HL-60 (cell line): ENCODE data around the gene SMIM12.
A peak's percentile ranks its signal among the peaks of the same experiment; 100 is the strongest.

Experiments
- DNase-seq, 2 experiments: peaks; one replicate each; pipeline ENCODE4 v3.0.0-alpha.2; 2010 to 2020; ENCODE audit warnings: low read depth in 1 of 2, low spot score in 1 of 2
- H3K27ac ChIP-seq: fragments of 250-450 bp; sonication (Bioruptor Pico); replicated peaks from 2 replicates; pipeline ENCODE4 v1.5.1; 2020; ENCODE audit warnings: mild to moderate bottlenecking, moderate library complexity
- H3K27me3 ChIP-seq: fragments of 250-450 bp; sonication (Bioruptor Pico); 2 replicates; pipeline ENCODE4 v1.5.1; 2021; ENCODE audit warnings: mild to moderate bottlenecking, moderate library complexity; ENCODE audit not compliant: insufficient read depth, poor library complexity, severe bottlenecking
- H3K4me3 ChIP-seq: replicated peaks from 2 replicates; pipeline ENCODE4 v1.5.1; 2011; ENCODE audit warnings: mild to moderate bottlenecking, control low read depth, low read length; ENCODE audit not compliant: insufficient read depth
- CTCF ChIP-seq: IDR thresholded peaks from one replicate; pipeline ENCODE4 v1.5.1; 2011; ENCODE audit warnings: low read length, control low read depth, inconsistent platforms; ENCODE audit not compliant: insufficient read depth
- GABPA ChIP-seq: IDR thresholded peaks from 2 replicates; pipeline ENCODE4 v1.6.1; 2012; ENCODE audit warnings: low read depth
- POLR2AphosphoS5 ChIP-seq: IDR thresholded peaks from 2 replicates; pipeline ENCODE4 v1.6.1; 2012; ENCODE audit warnings: low read depth
- REST ChIP-seq: IDR thresholded peaks from 2 replicates; pipeline ENCODE4 v1.6.1; 2012; ENCODE audit warnings: low read depth; ENCODE audit not compliant: insufficient replicate concordance
- SPI1 ChIP-seq: IDR thresholded peaks from 2 replicates; pipeline ENCODE4 v1.6.1; 2012; ENCODE audit warnings: low read depth, mild to moderate bottlenecking, borderline replicate concordance

Gene SMIM12

GRCh38 chr1:34867415-34867814, 7.9 kb upstream of the SMIM12 start:
- TF ChIP-seq POLR2AphosphoS5 (no peak), GABPA (no peak), CTCF (no peak), SPI1 (no peak), REST (no peak)

GRCh38 chr1:34866762-34867109, 7.2 kb upstream of the SMIM12 start:
- H3K27me3 ChIP-seq: no peaks in the 10 kb centered on the region
- H3K27ac ChIP-seq: no peak overlapping the region
- peak overlapping the region; percentile 58 for H3K4me3 ChIP-seq

More at GRCh38 chr1:34867415-34867814, 7.9 kb upstream of the SMIM12 start:
- Histone ChIP-seq H3K27ac (no peak overlapping the region), H3K4me3 (no peak overlapping the region), H3K27me3 (no peaks in the 10 kb centered on the region)
- DNase-seq: peak in 1 of 2 experiments; percentile 36

GRCh38 chr1:34865981-34866761, 6.6 kb upstream of the SMIM12 start:
- H3K27me3 ChIP-seq: no peaks in the 10 kb centered on the region
- TF ChIP-seq CTCF (peak; percentile 87), POLR2AphosphoS5 (peak; percentile 50; the same call in 1 of the 2 replicates), SPI1 (no peak), REST (no peak), GABPA (no peak)
- DNase-seq: peak; percentile 83 to 84
- H3K27ac ChIP-seq: peak overlapping the region; percentile 70
- H3K4me3 ChIP-seq: peak overlapping the region; percentile 58

More at GRCh38 chr1:34866762-34867109, 7.2 kb upstream of the SMIM12 start:
- no peak for TF ChIP-seq SPI1
- no peak for DNase-seq

GRCh38 chr1:34865573-34865972, 6.0 kb upstream of the SMIM12 start:
- TF ChIP-seq CTCF (no peak), GABPA (no peak), SPI1 (no peak), REST (no peak), POLR2AphosphoS5 (no peak)
- DNase-seq: no peak
- H3K27me3 ChIP-seq: no peaks in the 10 kb centered on the region
- no peak overlapping the region for H3K27ac ChIP-seq
- H3K4me3 ChIP-seq: peak overlapping the region; percentile 58
